ENCODE data around the gene VTN.
A peak's percentile ranks its signal among the peaks of the same experiment; 100 is the strongest.

The VTN gene

GRCh38 chr17:28372203-28372944 lies 2.3 kb upstream of the VTN start:
- H3K4me3 ChIP-seq (ENCODE audit: low read depth, low read length): peak overlapping the region; percentile 71
- DNase-seq (ENCODE audit: low read depth): no peak

GRCh38 chr17:28371245-28372202 lies 1.4 kb upstream of the VTN start, which contains the start of gene SARM1:
TSS of gene SARM1 (plus strand) at chr17:28371694. CDS start at chr17:28372033, 339 bp downstream.
- peak within 1 kb of the TSS; percentile 71 for H3K4me3 ChIP-seq (ENCODE audit: low read depth, low read length)

GRCh38 chr17:28370744-28371103 lies 617 bp upstream of the VTN start:
- no peak for DNase-seq (ENCODE audit: low read depth)
- H3K4me3 ChIP-seq (ENCODE audit: low read depth, low read length): peak overlapping the region; percentile 71

More at GRCh38 chr17:28371245-28372202, 1.4 kb upstream of the VTN start, which contains the start of gene SARM1:
- DNase-seq (ENCODE audit: low read depth): peak; percentile 67

- H3K4me3 ChIP-seq (ENCODE audit: low read depth, low read length): no peak overlapping the region
- DNase-seq (ENCODE audit: low read depth): no peak
Observed at GRCh38 chr17:28369684-28370034, 448 bp downstream of the VTN start.

GRCh38 chr17:28368915-28369683 lies 1.0 kb downstream of the VTN start:
- H3K4me3 ChIP-seq (ENCODE audit: low read depth, low read length): no peak overlapping the region
- no peak for DNase-seq (ENCODE audit: low read depth)

GRCh38 chr17:28368306-28368831 lies 1.7 kb downstream of the VTN start:
- H3K4me3 ChIP-seq (ENCODE audit: low read depth, low read length): no peak overlapping the region
- DNase-seq (ENCODE audit: low read depth): no peak

- no peak overlapping the region for H3K4me3 ChIP-seq (ENCODE audit: low read depth, low read length)
- no peak for DNase-seq (ENCODE audit: low read depth)
Observed at GRCh38 chr17:28367641-28368305, 2.3 kb downstream of the VTN start.

- no peak for DNase-seq (ENCODE audit: low read depth)
- no peak overlapping the region for H3K4me3 ChIP-seq (ENCODE audit: low read depth, low read length)
Observed at GRCh38 chr17:28366605-28367004, 3.5 kb downstream of the VTN start.

- DNase-seq (ENCODE audit: low read depth): no peak
- H3K4me3 ChIP-seq (ENCODE audit: low read depth, low read length): no peak overlapping the region
Observed at GRCh38 chr17:28365487-28365886, 4.6 kb downstream of the VTN start.

GRCh38 chr17:28364665-28365363 lies 5.3 kb downstream of the VTN start, which contains the start of gene SEBOX:
TSS of gene SEBOX (minus strand) at chr17:28365199. CDS start at chr17:28365151, 48 bp downstream.
- no peak within 1 kb of the TSS for H3K4me3 ChIP-seq (ENCODE audit: low read depth, low read length)

GRCh38 chr17:28363776-28364650 lies 6.1 kb downstream of the VTN start:
- no peak overlapping the region for H3K4me3 ChIP-seq (ENCODE audit: low read depth, low read length)
- no peak for DNase-seq (ENCODE audit: low read depth)

More at GRCh38 chr17:28364665-28365363, 5.3 kb downstream of the VTN start, which contains the start of gene SEBOX:
- DNase-seq (ENCODE audit: low read depth): no peak

GRCh38 chr17:28363186-28363585 lies 6.9 kb downstream of the VTN start:
- H3K4me3 ChIP-seq (ENCODE audit: low read depth, low read length): no peak overlapping the region
- DNase-seq (ENCODE audit: low read depth): no peak

GRCh38 chr17:28357901-28358197 lies 12.3 kb downstream of the VTN start:
- peak overlapping the region; percentile 70 for H3K4me3 ChIP-seq (ENCODE audit: low read depth, low read length)
- DNase-seq (ENCODE audit: low read depth): no peak

- peak within 1 kb of the TSS; percentile 70 for H3K4me3 ChIP-seq (ENCODE audit: low read depth, low read length)
- peak; percentile 80 for DNase-seq (ENCODE audit: low read depth)
Observed at GRCh38 chr17:28357061-28357900, 12.8 kb downstream of the VTN start, which contains the start of gene POLDIP2. TSS of gene POLDIP2 (minus strand) at chr17:28357527. CDS start at chr17:28357448, 79 bp downstream.

GRCh38 chr17:28350271-28350670 lies 19.8 kb downstream of the VTN start:
- no peak overlapping the region for H3K4me3 ChIP-seq (ENCODE audit: low read depth, low read length)
- DNase-seq (ENCODE audit: low read depth): no peak

GRCh38 chr17:28348979-28349378 lies 21.1 kb downstream of the VTN start:
- no peak overlapping the region for H3K4me3 ChIP-seq (ENCODE audit: low read depth, low read length)
- no peak for DNase-seq (ENCODE audit: low read depth)
